ENCODE results near the gene TEFM.

GRCh38 chr17:30950669-30951399 lies 44.8 kb upstream of the TEFM start:
- TF ChIP-seq, protein P1, sequence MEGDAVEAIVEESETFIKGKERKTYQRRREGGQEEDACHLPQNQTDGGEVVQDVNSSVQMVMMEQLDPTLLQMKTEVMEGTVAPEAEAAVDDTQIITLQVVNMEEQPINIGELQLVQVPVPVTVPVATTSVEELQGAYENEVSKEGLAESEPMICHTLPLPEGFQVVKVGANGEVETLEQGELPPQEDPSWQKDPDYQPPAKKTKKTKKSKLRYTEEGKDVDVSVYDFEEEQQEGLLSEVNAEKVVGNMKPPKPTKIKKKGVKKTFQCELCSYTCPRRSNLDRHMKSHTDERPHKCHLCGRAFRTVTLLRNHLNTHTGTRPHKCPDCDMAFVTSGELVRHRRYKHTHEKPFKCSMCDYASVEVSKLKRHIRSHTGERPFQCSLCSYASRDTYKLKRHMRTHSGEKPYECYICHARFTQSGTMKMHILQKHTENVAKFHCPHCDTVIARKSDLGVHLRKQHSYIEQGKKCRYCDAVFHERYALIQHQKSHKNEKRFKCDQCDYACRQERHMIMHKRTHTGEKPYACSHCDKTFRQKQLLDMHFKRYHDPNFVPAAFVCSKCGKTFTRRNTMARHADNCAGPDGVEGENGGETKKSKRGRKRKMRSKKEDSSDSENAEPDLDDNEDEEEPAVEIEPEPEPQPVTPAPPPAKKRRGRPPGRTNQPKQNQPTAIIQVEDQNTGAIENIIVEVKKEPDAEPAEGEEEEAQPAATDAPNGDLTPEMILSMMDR (IDR thresholded peaks at IDR 0.05), result no peak
- TF ChIP-seq POLR2A (IDR thresholded peaks at IDR 0.05), result no peak
